ENCODE results near the gene CPN1.

DNA sequence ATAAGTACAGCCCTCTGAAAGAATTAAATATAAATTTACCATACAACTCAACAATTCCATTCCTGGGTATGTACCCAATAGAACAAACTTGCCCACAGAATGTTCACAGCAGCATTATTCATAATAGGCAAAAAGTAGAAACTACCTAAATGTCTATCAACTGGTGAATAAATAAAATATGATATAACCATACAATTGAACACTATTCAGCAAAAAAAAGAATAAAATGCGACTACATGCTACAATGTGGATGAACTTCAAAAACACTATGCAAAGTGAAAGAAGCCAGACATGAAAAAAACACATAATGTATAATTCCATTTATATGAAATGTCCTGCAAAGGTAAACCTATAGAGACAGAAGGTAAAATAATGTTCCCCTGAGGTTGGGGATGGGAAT lies 2.0 kb upstream of the CPN1 start:
- no peak for TF ChIP-seq POLR2A (IDR thresholded peaks at IDR 0.05)
- TF ChIP-seq, protein P1, sequence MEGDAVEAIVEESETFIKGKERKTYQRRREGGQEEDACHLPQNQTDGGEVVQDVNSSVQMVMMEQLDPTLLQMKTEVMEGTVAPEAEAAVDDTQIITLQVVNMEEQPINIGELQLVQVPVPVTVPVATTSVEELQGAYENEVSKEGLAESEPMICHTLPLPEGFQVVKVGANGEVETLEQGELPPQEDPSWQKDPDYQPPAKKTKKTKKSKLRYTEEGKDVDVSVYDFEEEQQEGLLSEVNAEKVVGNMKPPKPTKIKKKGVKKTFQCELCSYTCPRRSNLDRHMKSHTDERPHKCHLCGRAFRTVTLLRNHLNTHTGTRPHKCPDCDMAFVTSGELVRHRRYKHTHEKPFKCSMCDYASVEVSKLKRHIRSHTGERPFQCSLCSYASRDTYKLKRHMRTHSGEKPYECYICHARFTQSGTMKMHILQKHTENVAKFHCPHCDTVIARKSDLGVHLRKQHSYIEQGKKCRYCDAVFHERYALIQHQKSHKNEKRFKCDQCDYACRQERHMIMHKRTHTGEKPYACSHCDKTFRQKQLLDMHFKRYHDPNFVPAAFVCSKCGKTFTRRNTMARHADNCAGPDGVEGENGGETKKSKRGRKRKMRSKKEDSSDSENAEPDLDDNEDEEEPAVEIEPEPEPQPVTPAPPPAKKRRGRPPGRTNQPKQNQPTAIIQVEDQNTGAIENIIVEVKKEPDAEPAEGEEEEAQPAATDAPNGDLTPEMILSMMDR (IDR thresholded peaks at IDR 0.05) = no peak
